Adrenal gland (tissue), 5 donors: ENCODE results near the gene RIC3.

Source experiments
- CTCF ChIP-seq, 6 experiments: fragments of 450-650 bp in 4 of 6; fragments of 200-600 bp in 2 of 6; sonication (generic) in 1 of 6; IDR thresholded peaks; 1 replicate in 5 of 6; 2 replicates in 1 of 6; pipeline versions ENCODE4 v1.5.1 to v1.8.0; 2016 to 2021; ENCODE audit warnings: antibody characterized with exemption in 6 of 6, mild to moderate bottlenecking in 2 of 6, moderate library complexity in 1 of 6
- POLR2A ChIP-seq, 2 donors: fragments of 450-650 bp; IDR thresholded peaks; one replicate each; pipeline ENCODE4 v1.6.1; 2017; ENCODE audit warnings: antibody characterized with exemption in 2 of 2, mild to moderate bottlenecking in 2 of 2, moderate library complexity in 1 of 2
- donor health status: DM: no; HTN: no; CAD: no.

GRCh38 chr11:8098879-8099278 is 69.9 kb downstream of the RIC3 start:
- TF ChIP-seq CTCF (IDR thresholded peaks at IDR 0.05): no peak
- TF ChIP-seq POLR2A (IDR thresholded peaks at IDR 0.05): no peak
